K562 (cell line): Measurements from ENCODE around the gene THADA. TPM values are rescaled to one million over a fixed set of nuclear protein-coding genes. Genes with fewer than 3 reads are reported as not detected.

Experiments used
- HDAC2 ChIP-seq: fragments of 450-650 bp; IDR thresholded peaks from 2 replicates; pipeline ENCODE4 v1.6.1; 2016; ENCODE audit warnings: mild to moderate bottlenecking
- KDM5B ChIP-seq: fragments of 200-600 bp; sonication (generic); IDR thresholded peaks from 2 replicates; pipeline ENCODE4 v1.6.1; 2012; ENCODE audit warnings: low read depth, mild to moderate bottlenecking, moderate library complexity, low read length, control low read depth, inconsistent platforms; ENCODE audit not compliant: insufficient replicate concordance
- MGA ChIP-seq: fragments of 450-650 bp; IDR thresholded peaks from 2 replicates; pipeline ENCODE4 v1.6.1; 2016; ENCODE audit warnings: mild to moderate bottlenecking, moderate library complexity
- NCOR1 ChIP-seq: fragments of 450-650 bp; IDR thresholded peaks from 2 replicates; pipeline ENCODE4 v1.6.1; 2016; ENCODE audit warnings: mild to moderate bottlenecking, moderate library complexity
- POLR2A ChIP-seq: fragments of 450-650 bp; conservative IDR thresholded peaks from 2 replicates; pipeline ENCODE4 v1.6.1; 2016
- SETDB1 ChIP-seq: IDR thresholded peaks from one replicate; pipeline ENCODE4 v1.6.1; 2012; ENCODE audit warnings: low read length, control low read depth, inconsistent platforms
- SLC30A9 ChIP-seq: fragments of 250-450 bp; sonication (Bioruptor Pico); IDR thresholded peaks from 2 replicates; pipeline ENCODE4 v1.8.0; 2022; ENCODE audit warnings: mild to moderate bottlenecking, moderate library complexity
- SMARCC2 ChIP-seq: fragments of 450-650 bp; IDR thresholded peaks from 2 replicates; pipeline ENCODE4 v1.6.1; 2017; ENCODE audit warnings: antibody characterized with exemption, moderate library complexity, mild to moderate bottlenecking, low read depth
- TEAD1 ChIP-seq, 2 experiments: fragments of 450-650 bp in 1 of 2; sonication (generic) in 1 of 2; formaldehyde crosslinking; IDR thresholded peaks; 2 replicates each; pipeline versions ENCODE4 v1.4.0 to v1.8.0; 2020 to 2022; ENCODE audit warnings: mild to moderate bottlenecking in 2 of 2, missing genetic modification reagents in 1 of 2
- TEAD4 ChIP-seq, 2 experiments: sonication (generic) in 1 of 2; formaldehyde crosslinking in 1 of 2; IDR thresholded peaks; 2 replicates each; pipeline versions ENCODE4 v1.6.1 to v1.8.0; 2012 to 2022; ENCODE audit warnings: borderline replicate concordance in 1 of 2, inconsistent platforms in 1 of 2, low read length in 1 of 2, mild to moderate bottlenecking in 1 of 2, missing genetic modification reagents in 1 of 2
- ZSCAN29 ChIP-seq: fragments of 450-650 bp; IDR thresholded peaks from 2 replicates; pipeline ENCODE4 v1.6.1; 2017
- polyA plus RNA-seq, 8 experiments: library from polyadenylated mRNA; depleted of rRNA in 4 of 8; stranded (reverse) in 5 of 8; unstranded in 3 of 8; fragments of >200 nt; fragmentation: Nextera tagmentation in 2 of 8; fragmentation: Illumina TruSeq in 1 of 8; extraction: Ambion mirVana in 2 of 8; extraction: Trizol in 1 of 8; gene quantifications; 2 replicates each; pipeline versions ENCODE4 v1.2.1 to v1.2.3, GENCODE V29; 2011 to 2014; ENCODE audit warnings: inconsistent platforms in 1 of 8, missing spikeins in 1 of 8
- total RNA-seq, 7 experiments: library from RNA; depleted of rRNA in 6 of 7; stranded (reverse); fragments of >200 nt in 6 of 7; fragmentation: Illumina TruSeq in 2 of 7; extraction: Trizol in 2 of 7; gene quantifications; 2 replicates each; pipeline versions ENCODE4 v1.2.1 to v1.2.3, GENCODE V29; 2011 to 2021; ENCODE audit warnings: low replicate concordance in 1 of 7

The THADA gene
- total and polyA plus RNA-seq, 9 of the 15 experiments (the other 6 are each of a cell fraction or from before 2014, with no cell fraction given): 17.8 to 34.7 (median 31.9) TPM

DNA sequence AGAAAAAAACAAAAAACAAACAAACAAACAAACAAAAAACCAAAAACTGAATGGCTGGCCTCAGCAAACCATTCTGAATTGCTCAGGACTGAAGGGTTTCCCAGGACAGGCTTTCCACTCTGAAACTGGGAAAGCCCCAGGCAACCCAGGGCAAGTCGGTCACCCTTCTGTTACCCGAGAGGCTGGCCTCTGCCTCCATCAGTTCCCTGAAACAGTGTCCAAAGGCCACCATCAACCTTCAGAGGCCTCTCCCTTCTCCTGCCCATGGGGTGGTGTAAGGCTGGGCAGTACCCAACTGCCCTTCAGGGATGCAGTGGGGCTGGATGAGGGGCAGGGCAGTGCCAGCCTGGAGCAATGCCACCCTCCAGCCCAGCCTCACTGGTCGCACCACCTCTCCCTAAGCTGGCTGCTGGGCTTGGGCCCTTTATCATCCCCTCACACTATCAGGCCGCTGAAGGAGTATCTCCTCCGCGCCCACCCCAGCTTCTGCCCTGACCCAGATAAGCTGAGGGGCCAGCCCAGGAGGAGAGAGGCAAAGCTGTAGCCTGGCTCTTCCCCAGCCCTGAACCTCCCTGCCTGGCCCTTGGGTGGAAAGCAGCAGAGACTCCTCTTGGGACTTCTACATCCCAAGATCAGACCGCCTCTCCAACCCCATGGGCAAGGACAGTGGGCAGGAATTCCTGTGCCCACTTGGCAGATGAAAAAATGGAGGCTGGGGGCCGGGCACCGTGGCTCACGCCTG is 405.4 kb downstream of the THADA start (continued):
- TF ChIP-seq NCOR1: peak; percentile 93
- TF ChIP-seq SLC30A9 (CRISPR knock-in tag): no peak
- TF ChIP-seq POLR2A: no peak
- TF ChIP-seq SMARCC2: peak; percentile 82; the same call in 1 of the 2 replicates
- no peak for TF ChIP-seq SETDB1
- no peak for TF ChIP-seq KDM5B
- TF ChIP-seq MGA: no peak
- peak; percentile 88 for TF ChIP-seq TEAD4 (IDR thresholded peaks at IDR 0.05; ENCODE audit: low read length)
- TF ChIP-seq TEAD4 (CRISPR knock-in tag; IDR thresholded peaks at IDR 0.05; ENCODE audit: borderline replicate concordance): no peak
- no peak for TF ChIP-seq ZSCAN29
- peak; percentile 55; the same call in 1 of the 2 replicates for TF ChIP-seq HDAC2
- TF ChIP-seq TEAD1 (CRISPR knock-in tag; IDR thresholded peaks at IDR 0.05): peak; percentile 17 to 73; a peak in 2 of 4 replicates
- TF ChIP-seq, all 486 proteins: peak for 137
